GM18517 (cell line): ENCODE results near the gene SMARCA5.
"Not testable (repeated sequence)": the region's sequence is repeated elsewhere in the genome, so short reads cannot be mapped to it uniquely, and the experiment has no call there.

Source experiments
- ATAC-seq: cut with Tn5 transposase; IDR thresholded peaks from one replicate; pipeline ENCODE4 v1.9.1; 2021; ENCODE audit warnings: mild to moderate bottlenecking, moderate library complexity; ENCODE audit not compliant: unreplicated experiment

The SMARCA5 gene, protein sequence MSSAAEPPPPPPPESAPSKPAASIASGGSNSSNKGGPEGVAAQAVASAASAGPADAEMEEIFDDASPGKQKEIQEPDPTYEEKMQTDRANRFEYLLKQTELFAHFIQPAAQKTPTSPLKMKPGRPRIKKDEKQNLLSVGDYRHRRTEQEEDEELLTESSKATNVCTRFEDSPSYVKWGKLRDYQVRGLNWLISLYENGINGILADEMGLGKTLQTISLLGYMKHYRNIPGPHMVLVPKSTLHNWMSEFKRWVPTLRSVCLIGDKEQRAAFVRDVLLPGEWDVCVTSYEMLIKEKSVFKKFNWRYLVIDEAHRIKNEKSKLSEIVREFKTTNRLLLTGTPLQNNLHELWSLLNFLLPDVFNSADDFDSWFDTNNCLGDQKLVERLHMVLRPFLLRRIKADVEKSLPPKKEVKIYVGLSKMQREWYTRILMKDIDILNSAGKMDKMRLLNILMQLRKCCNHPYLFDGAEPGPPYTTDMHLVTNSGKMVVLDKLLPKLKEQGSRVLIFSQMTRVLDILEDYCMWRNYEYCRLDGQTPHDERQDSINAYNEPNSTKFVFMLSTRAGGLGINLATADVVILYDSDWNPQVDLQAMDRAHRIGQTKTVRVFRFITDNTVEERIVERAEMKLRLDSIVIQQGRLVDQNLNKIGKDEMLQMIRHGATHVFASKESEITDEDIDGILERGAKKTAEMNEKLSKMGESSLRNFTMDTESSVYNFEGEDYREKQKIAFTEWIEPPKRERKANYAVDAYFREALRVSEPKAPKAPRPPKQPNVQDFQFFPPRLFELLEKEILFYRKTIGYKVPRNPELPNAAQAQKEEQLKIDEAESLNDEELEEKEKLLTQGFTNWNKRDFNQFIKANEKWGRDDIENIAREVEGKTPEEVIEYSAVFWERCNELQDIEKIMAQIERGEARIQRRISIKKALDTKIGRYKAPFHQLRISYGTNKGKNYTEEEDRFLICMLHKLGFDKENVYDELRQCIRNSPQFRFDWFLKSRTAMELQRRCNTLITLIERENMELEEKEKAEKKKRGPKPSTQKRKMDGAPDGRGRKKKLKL

DNA sequence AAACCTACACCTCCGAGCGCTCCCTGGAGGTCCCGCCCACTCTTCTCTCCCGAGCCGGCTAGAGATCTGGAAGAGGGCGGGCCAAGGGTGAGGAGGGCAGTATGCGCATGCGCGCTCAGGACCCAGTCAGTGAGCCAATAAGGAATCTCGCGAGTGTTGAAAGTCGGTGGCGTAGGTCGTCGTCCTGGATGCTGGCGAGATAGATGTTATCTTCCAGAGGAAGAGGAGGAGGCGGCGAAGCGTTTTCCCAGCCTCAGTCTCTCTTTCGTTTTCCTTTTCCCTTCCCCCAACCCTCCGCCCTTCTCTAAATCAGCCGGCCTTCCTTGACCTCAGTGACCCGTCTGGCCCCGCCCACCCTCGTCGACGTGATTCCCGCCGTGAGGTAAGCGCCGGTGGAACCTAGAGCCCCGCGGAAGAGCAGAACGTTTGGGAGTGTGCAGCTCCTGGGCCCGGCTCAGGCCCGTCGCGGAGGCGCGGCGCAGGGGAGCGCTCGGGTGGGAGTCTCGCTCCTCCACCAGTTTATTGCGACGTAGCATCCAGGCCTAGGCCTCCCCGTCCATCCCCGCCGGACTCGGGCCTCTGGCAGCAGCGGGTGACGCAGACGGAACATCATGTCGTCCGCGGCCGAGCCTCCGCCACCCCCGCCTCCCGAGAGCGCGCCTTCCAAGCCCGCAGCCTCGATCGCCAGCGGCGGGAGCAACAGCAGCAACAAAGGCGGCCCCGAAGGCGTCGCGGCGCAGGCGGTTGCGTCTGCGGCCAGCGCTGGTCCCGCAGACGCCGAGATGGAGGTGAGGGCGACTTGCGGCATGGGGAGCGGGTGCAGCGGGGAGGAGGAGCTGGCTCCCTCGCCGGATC is at the start of gene SMARCA5:
Gene SMARCA5 (plus strand): TSS at position 389 of the 855 bp plus-strand sequence. CDS start 223 bp downstream, at position 612.
- peak; percentile 89 for ATAC-seq

DNA sequence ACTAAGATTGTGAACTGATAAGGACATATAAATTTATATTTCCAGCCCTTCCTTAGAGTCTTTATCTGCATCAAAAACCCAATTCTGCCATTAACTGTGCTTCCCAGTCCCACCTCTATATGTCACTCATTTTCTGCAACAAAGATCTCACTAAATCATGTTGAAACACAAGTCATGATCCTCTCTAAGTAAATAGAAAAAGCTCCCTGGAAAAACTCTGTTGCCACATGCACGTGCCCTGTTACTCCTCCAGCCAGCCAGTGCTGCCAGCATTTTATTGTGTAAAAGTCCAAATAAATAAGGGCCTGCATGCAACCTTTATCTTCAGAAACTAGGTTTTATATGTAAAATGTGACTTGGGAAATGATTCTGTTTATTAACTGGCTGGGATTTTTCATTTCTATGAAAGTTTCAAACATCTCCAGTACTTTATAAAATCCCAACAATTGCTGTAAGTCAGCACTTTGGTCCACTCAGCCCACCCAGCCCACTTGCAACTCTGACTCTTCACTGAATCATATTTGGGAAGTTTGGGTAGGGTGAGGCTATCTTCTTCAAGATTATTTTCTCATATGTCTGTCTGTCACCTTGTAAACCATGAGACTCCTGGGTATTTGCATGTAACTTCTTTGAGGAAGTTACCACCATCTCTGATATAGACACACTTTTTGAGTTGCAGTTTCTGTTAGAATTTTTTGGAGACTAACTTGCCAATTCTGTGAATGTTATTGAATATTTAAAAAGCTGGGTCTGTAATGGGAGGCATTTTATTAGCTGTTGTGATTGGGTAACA is 40.0 kb upstream of the SMARCA5 start:
- peak; percentile 77 for ATAC-seq

DNA sequence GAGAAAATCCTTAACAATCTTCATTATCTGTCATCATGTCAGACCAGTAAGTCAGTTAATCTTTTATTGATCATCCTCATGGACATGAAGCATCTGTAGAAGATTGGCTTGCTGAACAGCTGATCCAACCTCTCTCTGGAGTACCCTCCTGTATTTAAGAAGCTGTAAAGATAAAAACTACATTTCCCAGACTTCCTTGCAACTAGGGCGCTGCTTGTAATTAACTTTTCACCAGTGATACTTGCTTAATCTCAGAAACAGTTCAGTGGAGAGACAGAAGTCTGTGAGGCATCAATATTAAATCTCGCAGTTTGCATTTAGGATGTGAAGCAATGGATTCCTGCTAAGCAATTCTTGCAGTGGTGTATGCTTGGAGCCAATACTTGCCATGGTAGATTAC is 36.0 kb upstream of the SMARCA5 start:
- ATAC-seq, result no peak

DNA sequence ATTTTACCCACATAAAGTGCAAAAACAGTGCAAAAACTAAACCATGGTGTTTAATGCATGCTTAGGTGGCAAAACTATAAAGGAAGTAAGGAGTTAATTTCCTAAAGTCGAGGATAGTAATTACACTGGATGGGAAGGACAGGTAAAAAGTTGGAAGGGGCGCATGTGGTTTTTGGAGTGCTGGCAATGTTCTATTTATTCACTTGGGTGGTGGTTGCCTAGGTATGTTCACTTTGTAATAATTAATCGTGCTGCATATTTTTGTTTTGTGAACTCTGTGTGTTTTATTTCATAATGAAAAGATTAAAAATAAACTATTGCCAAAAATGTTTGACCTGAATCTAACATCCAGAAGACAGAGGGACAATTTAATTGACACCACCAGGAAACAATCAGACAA is 32.1 kb upstream of the SMARCA5 start:
- ATAC-seq, result no peak

DNA sequence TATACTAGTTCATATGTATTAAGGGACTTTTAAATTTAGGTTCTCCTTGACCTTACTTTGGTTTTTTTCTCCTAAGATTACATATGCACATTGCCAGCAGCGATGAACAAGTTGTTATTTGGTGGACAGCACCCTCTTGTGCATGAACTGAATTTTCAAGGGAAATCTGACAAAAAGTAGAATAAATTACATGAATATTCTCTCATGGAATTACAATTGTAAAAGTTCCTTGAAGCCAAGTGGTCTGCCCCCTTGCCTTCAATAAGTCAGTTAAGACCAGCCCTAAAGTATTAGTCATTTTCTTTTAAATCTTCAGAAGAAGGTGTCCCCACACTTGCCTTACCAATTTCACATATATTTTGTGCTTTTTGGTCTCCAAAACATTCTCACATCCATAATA is 30.7 kb upstream of the SMARCA5 start:
- ATAC-seq, result peak; percentile 92

DNA sequence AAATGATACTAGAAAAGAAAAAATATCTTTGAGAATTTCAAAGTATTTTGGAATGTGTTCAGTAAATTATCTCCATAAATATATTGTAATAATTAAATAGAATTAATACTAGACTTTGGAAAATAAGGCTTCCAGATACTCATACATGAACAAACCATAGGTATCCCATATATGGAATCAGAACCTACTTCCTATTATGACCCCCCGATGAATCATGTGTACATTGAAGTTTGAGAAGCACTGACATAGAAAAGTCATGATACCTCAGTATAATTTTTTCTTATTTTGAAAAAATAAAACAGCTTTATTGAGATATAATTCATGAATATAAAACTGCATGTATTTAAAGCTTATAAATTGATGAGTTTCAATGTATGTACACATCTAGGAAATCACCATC is 27.2 kb upstream of the SMARCA5 start:
- no peak for ATAC-seq

DNA sequence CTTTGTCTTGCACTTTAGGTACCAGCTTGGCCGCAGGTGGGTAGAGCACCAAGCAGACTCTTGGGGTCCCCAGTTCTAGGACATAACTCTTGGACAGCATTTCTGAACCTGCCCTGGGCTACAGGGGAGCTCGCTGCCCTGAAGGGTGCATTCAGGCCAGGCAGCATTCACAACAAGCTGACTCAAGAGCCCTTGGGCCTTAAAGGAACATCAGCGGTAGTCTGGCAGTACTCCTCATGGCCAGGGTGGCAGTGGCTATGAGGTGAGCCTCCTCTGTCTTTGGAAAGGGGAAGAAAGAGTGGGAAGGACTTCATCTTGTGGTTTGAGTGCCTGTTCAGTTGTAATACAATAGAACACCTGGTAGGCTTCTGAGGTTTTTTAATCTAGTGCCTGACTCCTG is 24.8 kb upstream of the SMARCA5 start:
- no peak for ATAC-seq

DNA sequence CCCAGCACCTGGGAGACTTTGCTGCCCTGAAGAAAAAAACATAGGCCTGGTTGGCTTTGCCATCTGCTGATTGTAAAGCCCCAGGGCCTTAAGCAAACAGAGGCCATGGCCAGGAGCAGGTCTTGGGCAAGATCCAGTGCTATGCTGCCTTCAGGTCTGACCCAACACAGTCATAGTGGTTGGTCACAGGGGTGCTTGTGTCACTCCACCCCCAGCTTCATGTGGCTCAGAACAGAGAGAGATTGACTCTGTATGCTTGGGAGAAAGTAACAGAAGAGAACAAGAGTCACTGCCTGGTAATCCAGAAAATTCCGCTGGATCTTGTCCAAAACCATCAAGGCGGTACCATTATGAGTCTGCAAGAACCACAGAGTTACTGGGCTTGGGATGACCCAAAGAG is 24.4 kb upstream of the SMARCA5 start:
- no peak for ATAC-seq

DNA sequence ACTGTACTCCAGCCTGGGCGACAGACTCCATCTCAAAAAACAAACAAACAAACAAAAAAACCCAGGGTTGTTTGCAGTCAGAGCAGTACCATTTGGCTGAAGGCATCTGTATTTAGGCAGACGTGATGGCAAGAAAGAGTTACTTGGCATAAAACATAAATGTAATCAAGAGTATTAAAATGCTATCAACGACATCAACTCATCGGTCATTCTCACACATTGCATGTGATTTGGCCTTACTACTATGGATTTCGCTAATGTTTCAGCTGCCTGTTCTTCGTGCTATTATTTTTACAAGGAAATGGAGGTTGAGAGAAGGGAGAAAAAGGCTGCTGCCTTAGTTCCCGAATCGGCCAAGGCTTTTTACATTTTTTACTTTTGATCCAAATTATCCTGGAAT is 15.5 kb upstream of the SMARCA5 start:
- no peak for ATAC-seq

DNA sequence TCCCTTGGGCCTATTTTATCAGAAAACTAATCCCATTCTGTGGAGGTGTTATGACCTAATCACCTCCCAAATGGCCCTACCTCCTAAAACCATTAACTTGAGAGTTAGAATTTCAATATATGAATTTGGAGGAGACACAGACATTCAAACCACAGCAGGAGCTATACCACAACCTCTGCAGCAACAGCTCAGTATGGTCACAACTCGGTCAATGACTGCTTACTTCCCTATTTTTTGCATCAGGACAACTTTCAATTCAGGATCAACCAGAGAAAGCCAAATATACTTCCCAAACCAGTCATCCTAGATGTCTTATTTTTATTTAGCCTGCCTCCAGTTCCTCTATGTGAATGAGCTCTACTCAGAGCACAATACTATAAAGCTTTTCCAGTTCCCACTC is 11.3 kb upstream of the SMARCA5 start:
- no peak for ATAC-seq

DNA sequence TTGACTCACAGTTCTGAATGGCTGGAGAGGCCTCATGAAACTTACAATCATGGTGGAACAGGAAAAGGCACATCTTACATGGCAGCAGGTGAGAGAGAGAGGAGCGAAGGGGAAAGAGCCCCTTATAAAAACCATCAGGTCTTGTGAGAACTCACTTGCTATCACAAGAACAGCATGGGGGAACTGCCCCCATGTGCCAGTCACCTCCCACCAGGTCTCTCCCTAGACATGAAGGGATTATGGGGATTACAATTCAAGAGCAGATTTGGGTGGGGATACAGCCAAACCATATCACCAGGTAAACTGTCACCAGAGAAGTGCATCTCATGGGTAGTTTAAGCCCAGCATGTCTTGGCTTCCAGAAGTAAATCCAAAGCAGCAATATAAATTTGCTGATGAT is 7.5 kb upstream of the SMARCA5 start:
- ATAC-seq, result no peak

DNA sequence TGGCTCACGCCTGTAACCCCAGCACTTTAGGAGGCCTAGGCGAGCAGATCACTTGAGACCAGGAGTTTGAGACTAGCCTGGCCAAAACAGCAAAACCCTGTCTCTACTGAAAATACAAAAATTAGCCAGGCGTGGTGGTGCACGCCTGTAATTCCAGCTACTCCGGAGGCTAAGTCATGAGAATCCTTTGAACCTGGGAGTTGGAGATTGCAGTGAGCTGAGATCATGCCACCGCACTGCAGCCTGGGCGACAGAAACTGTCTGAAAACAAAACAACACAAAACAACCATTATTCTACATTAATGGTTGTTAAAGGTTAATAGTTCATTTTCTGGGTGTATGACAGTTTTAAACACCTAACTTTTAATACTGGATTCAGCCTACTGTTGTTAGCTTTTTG is 1.6 kb upstream of the SMARCA5 start:
- ATAC-seq, result no peak

DNA sequence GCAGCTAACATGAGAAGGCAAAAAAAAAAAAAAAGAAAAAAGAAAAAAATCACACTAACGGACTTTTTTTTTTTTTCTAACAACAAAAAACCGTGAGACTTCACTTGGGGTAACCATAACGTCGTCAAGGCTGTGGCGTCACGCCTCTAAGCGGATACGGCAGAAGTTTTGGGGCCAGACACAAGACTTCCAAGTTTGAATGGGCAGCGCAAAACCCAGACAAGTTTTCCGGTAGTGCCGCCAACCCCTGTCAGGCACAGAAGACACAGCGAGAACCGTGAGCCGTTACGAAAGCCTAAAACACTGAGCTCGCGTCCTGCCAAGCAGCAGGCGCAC is 556 bp upstream of the SMARCA5 start:
- peak; percentile 46 for ATAC-seq

DNA sequence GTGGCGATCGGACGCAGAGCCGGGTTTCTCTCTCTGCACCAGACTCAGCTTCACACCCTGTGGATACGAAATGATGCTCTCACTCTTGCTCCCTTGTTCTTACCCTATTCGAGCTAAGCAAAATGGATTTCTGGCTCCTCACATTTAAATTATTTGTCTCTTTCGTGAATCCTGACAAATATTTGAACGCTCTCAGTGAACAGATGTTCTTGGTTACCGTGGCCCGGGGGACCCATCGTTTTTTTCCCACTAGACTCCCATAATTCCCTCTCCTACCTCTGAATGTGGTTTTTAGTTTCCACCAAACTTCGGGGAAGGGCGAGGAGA is 630 bp downstream of the SMARCA5 start:
- peak; percentile 19 for ATAC-seq

DNA sequence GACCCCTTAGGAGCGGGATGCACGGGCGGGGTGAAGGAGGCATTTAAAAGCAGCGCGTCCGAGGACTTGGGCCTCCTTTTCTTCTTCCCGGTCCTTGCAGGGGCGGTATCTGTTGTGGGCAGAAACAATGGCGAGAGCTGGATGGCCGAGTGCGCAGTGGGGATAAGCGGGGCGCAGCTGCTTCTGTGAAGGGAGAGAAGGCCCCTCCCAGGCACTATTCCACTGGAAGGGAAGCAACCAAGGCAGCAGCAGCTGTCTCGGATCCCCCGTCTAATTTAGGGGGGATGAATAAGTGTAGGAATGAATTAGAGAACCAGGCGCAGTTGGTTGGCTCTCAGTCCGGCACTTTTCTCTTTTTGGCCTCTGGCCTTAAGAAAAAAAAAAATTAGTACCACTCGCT is 995 bp downstream of the SMARCA5 start:
- no peak for ATAC-seq

DNA sequence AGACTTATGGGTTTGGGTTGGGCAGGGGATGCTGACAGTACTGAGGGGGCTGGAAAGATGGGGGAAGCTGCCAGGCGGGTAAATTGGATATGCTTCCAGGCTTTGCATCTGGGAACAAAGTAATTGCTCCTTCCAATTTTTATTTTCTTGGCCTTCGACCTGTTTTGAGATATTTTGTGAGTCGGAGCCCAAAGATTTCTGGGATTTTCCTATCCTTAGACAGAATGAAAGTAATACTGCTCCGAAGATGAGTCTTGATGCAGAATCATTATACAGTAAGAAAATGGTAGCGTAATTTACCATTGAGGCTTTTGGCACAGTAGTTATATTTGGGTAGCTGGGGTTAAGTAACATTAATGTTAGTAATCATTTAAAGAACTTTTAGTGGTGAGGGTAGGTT is 1.4 kb downstream of the SMARCA5 start:
- ATAC-seq, result no peak

DNA sequence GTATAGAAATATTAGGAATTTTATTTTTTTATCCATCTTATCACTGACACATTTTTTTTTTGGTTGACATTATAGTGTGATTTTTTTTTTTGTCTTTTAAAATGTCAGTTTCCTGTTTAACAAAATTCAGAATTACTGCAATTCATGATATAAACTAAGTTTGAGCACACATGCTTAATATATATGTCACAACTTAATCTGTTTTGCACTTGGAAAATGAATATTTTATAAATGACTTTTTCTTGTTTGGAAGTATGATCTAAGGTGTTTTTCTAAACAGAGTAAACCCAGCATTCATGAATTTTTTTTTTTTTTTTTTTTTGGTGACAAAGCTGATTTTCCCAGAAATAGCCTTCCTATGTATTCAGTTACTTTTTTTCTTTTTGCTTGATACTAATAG is 2.4 kb downstream of the SMARCA5 start:
- no peak for ATAC-seq

DNA sequence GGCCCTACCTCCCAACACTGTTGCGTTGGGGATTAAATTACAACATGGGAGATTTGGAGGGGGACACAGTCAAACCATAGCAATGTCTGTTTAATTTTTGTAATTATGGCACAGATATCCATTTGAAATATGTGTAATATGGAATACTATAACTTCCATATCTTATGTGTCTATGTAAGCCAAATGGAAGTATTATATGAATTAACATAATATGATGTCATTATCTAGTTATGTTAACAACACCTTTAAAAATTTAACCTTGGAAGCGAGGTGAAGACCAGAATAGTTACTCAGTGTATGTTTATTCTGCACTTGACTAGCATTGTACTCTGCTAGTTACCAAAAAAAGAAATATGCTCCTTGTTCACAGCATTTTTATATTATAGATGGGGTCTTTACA is 4.3 kb downstream of the SMARCA5 start:
- no peak for ATAC-seq

DNA sequence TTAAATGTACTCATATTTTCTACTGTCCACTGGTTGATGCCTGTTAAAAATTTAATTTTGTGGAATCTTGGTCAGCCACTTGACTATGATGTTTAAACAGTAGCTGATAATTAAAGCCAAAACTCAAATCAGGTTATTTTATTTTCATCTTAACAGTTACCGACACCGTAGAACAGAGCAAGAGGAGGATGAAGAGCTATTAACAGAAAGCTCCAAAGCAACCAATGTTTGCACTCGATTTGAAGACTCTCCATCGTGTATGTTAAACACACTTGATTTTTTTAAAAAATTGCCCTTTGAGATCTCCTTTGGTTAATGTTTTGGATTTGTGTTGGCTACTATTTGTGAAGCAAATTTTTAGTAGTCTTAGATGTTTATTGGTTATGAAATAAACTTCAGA is 10.7 kb downstream of the SMARCA5 start:
- ATAC-seq, result no peak

DNA sequence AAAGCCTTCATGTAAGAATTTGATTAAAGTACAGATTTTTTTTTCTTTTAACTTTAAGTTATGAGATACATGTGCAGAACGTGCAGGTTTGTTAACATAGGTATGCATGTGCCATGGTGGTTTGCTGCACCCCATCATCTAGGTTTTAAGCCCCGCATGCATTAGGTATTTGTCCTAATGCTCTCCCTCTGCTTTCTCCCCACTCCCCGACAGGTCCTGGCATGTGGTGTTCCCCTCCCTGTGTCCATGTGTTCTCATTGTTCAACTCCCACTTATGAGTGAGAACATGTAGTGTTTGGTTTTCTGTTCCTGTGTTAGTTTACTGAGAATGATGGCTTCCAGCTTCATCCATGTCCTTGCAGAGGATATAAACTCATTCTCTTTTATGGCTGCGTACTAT is 14.5 kb downstream of the SMARCA5 start:
- not testable (repeated sequence) for ATAC-seq
